Spleen (tissue), 13 donors: Measurements from ENCODE around the gene GOLGA8K. TPM values are rescaled to one million over a fixed set of nuclear protein-coding genes. Genes with fewer than 3 reads are reported as not detected.
A peak's percentile ranks its signal among the peaks of the same experiment; 100 is the strongest.
"Not testable (repeated sequence)": the region's sequence is repeated elsewhere in the genome, so short reads cannot be mapped to it uniquely, and the experiment has no call there.

Experiments
- DNase-seq: peaks from one replicate; pipeline ENCODE4 v3.0.0-alpha.2; 2020
- H3K27ac ChIP-seq, 8 donors: fragments of 200-600 bp; sonication (generic) in 7 of 8; 1 replicate in 4 of 8; 2 replicates in 4 of 8; pipeline versions ENCODE4 v1.5.0 to v1.8.0; 2016 to 2021; ENCODE audit warnings: inconsistent platforms in 4 of 8, mild to moderate bottlenecking in 4 of 8, moderate library complexity in 1 of 8
- H3K27me3 ChIP-seq, 7 donors: fragments of 200-600 bp; sonication (generic) in 6 of 7; replicated peaks in 1 of 7; 1 replicate in 4 of 7; 2 replicates in 3 of 7; pipeline versions ENCODE4 v1.5.0 to v1.8.0; 2016 to 2021; ENCODE audit warnings: inconsistent platforms in 3 of 7, mild to moderate bottlenecking in 1 of 7
- H3K36me3 ChIP-seq, 6 donors: fragments of 200-600 bp; sonication (generic) in 5 of 6; 1 replicate in 4 of 6; 2 replicates in 2 of 6; pipeline versions ENCODE4 v1.5.0 to v1.8.0; 2016 to 2021; ENCODE audit warnings: inconsistent platforms in 2 of 6
- H3K4me1 ChIP-seq, 6 donors: fragments of 200-600 bp; sonication (generic) in 5 of 6; 1 replicate in 3 of 6; 2 replicates in 3 of 6; pipeline versions ENCODE4 v1.5.0 to v1.8.0; 2016 to 2021; ENCODE audit warnings: inconsistent platforms in 3 of 6
- H3K4me3 ChIP-seq, 8 donors: fragments of 200-600 bp; sonication (generic) in 7 of 8; 1 replicate in 4 of 8; 2 replicates in 4 of 8; pipeline versions ENCODE4 v1.5.0 to v1.8.0; 2016 to 2021; ENCODE audit warnings: inconsistent platforms in 4 of 8, mild to moderate bottlenecking in 4 of 8, moderate library complexity in 2 of 8
- H3K9me3 ChIP-seq, 8 donors: fragments of 200-600 bp; sonication (generic) in 7 of 8; 1 replicate in 4 of 8; 2 replicates in 4 of 8; pipeline versions ENCODE4 v1.5.0 to v1.8.0; 2016 to 2021; ENCODE audit warnings: inconsistent platforms in 4 of 8
- WGBS, 5 donors: extraction: QIAGEN DNeasy Blood & Tissue Kit in 3 of 5; methylation state at CpG; one replicate each; pipeline versions ENCODE4 v1.1.5 to v1.1.7; 2013 to 2018; 5-methylcytosine and 5-hydroxymethylcytosine counted together
- intact Hi-C: fragments of 100-400 bp; cut with DNase I; formaldehyde crosslinking; loops from one replicate; pipeline ENCODE4 v1.15.0; 2023; ENCODE audit warnings: low total_unique reads
- long read RNA-seq, 2 donors: transcript quantifications; one replicate each; lab custom pipeline, GENCODE V29; 2026
- polyA plus RNA-seq, 3 donors: library from polyadenylated mRNA; stranded (reverse); fragments of 200-250 nt; gene quantifications; one replicate each; pipeline ENCODE4 v1.2.1, GENCODE V29; 2013
- total RNA-seq, 7 donors: library from RNA; depleted of rRNA in 3 of 7; stranded (reverse); fragments of >200 nt in 3 of 7; fragmentation: NEBNext Ultra II Directional in 4 of 7; extraction: Animal tissue kit (Norgen Biotek cat#: 25700) in 4 of 7; gene quantifications; one replicate each; pipeline versions ENCODE4 v1.1.0 to v1.2.1, GENCODE V29; 2016 to 2021
- TF ChIP-seq, protein P1 (sequence below), 11 experiments: fragments of 200-600 bp in 7 of 11; fragments of 450-650 bp in 4 of 11; sonication (generic) in 4 of 11; IDR thresholded peaks in 8 of 11; conservative IDR thresholded peaks in 3 of 11; 1 replicate in 7 of 11; 2 replicates in 4 of 11; pipeline versions ENCODE4 v1.4.0 to v1.8.0; 2016 to 2021; ENCODE audit warnings: antibody characterized with exemption in 11 of 11, inconsistent platforms in 4 of 11, mild to moderate bottlenecking in 1 of 11
- donor health status: healthy with polysubstance abuse.
- donor health status: DM: no; HTN: no; CAD: no; lungs with moderate emphysema.
- donor health status: DM: no; HTN: no; CAD: no.
- donor health status: Bipolar disorder and iron deficiency.
- donor health status: healthy.
- donor health status: DM: no; HTN: no; CAD: no.
- donor health status: DM: yes; HTN: yes; CAD: no.

GOLGA8K gene, protein sequence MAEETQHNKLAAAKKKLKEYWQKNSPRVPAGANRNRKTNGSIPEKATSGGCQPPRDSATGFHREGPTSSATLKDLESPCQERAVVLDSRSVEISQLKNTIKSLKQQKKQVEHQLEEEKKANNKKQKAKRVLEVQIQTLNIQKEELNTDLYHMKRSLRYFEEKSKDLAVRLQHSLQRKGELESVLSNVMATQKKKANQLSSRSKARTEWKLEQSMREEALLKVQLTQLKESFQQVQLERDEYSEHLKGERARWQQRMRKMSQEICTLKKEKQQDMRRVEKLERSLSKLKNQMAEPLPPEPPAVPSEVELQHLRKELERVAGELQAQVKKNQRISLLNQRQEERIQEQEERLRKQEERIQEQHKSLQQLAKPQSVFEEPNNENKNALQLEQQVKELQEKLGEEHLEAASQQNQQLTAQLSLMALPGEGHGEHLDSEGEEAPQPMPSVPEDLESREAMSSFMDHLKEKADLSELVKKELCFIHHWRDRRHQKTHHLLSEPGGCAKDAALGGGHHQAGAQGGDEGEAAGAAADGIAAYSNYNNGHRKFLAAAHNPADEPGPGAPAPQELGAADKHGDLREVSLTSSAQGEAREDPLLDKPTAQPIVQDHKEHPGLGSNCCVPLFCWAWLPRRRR
- total RNA-seq (1 to 10 TPM in 5 of 7 donors, under 1 TPM in 1, not detected in 1; 0.72 to 3.2 (median 1.6) TPM), polyA plus RNA-seq (under 1 TPM; 0.07 to 0.58 (median 0.08) TPM)
- long read RNA-seq, donor 1, result 0 reads
- long read RNA-seq, donor 2, result 0 reads

DNA sequence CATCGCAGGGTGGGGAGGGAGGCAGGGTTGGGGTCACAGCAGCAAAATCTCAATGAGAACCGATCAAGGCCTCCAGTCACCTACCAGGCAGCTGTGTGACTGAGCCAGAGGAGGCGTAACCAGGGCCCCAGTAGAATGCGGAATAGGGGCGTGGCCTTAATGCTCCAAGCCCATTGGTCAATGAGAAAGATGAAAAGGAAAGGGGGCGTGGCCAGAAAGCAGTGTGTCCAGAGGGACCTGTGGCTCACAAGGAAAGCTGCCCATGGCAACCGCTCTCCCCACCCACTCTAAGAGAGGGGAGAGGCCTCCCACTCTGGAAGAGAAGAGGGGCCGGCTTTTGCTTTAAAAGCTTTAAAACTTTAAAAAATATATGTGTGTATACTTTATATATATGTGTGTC is at the start of gene GOLGA8K:
TSS of gene GOLGA8K (minus strand) at position 101 of the 400 bp plus-strand sequence. CDS start at position 3, 98 bp downstream.
- H3K27me3 ChIP-seq, H3K36me3 ChIP-seq, H3K4me1 ChIP-seq, intact Hi-C loops, H3K9me3 ChIP-seq, H3K27ac ChIP-seq, H3K4me3 ChIP-seq, DNase-seq: not testable (repeated sequence)
- WGBS, 5 donors, result no CpG with 5 or more reads among the region's 8 CpGs

DNA sequence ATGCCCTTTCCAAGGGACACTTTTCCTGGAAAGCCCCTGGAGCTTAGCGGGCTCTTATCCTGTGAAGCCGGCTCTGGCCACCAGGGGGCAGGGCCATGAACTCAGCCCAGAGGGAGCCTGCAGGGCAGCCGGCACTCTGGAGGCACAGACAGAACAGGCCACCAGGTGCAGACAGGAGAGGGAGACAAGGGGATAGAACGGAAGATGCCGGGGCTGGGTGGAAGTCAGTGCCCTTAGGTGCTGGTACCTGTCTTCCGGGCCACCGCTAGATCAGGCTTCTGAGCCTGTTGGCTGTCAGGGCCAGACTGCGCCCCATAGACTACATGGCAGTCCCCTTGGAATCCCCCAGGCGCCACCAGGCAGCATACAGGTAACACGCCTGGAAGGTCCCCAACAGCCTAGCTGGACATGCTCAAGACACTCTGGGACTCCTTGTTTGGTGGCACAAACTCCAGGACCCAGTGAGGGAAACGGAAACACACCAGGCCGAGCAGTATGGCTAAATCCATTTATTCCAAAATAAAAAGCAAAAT is 37.4 kb upstream of the GOLGA8K start:
- H3K4me3 ChIP-seq, H3K27ac ChIP-seq, intact Hi-C loops, H3K36me3 ChIP-seq, H3K4me1 ChIP-seq, H3K27me3 ChIP-seq, H3K9me3 ChIP-seq: not testable (repeated sequence)
- WGBS, 5 donors, result 25 to 43% methylated on average over 3 to 5 of the region's 12 CpGs; no CpG with 5 or more reads in 3 of the 5 donors
- DNase-seq, result peak; percentile 23
- TF ChIP-seq, protein P1, sequence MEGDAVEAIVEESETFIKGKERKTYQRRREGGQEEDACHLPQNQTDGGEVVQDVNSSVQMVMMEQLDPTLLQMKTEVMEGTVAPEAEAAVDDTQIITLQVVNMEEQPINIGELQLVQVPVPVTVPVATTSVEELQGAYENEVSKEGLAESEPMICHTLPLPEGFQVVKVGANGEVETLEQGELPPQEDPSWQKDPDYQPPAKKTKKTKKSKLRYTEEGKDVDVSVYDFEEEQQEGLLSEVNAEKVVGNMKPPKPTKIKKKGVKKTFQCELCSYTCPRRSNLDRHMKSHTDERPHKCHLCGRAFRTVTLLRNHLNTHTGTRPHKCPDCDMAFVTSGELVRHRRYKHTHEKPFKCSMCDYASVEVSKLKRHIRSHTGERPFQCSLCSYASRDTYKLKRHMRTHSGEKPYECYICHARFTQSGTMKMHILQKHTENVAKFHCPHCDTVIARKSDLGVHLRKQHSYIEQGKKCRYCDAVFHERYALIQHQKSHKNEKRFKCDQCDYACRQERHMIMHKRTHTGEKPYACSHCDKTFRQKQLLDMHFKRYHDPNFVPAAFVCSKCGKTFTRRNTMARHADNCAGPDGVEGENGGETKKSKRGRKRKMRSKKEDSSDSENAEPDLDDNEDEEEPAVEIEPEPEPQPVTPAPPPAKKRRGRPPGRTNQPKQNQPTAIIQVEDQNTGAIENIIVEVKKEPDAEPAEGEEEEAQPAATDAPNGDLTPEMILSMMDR (IDR thresholded peaks at IDR 0.05 in 8 of 11, conservative IDR thresholded peaks at IDR 0.05 in 3 of 11), result peak in 3 of 11 experiments; percentile 10 to 39 (median 37)

DNA sequence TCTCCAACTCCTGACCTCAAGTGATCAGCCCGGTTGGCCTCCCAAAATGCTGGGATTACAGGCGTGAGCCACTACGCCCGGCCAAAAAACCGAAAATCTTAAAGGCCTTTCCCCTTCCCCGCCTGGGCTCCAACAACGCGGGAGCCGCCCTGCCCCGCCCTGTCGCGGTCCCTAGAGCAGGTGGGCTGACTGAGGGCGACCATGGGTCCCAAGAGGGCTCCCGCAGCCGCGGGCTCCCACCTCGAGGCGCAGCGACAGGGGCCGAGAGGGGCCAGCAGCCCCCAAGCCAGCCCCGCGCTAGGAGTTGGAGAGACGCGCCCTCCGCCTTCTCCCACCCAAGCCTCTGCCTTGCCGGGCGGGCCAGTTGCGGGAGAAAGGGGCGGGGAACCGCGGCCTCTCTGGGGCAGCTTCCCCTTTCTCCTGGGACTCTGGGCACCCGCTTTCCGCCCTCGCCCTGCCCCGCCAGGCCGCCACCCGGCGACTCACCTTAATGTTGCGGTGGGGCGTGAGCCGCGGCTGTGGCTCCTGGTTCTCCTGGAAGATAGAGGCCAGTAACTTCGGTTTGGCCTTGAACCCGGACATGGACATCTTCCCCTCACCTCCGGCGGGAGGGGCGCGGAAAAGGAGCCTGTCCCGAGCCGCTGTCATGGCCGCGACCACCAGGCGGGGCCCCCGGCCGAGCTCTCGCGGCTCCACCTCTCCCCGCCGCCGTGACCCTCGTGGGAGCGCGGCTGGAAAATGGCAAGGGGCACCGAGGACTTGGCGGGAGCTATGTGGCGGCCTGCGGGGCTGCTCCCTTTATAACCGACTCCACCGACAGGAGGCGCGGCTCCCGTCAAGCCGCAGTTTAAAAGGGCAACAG is 31.2 kb upstream of the GOLGA8K start:
- H3K27me3 ChIP-seq, H3K36me3 ChIP-seq, DNase-seq, H3K4me1 ChIP-seq, H3K4me3 ChIP-seq, H3K9me3 ChIP-seq, intact Hi-C loops, H3K27ac ChIP-seq: not testable (repeated sequence)
- WGBS, 5 donors, result no CpG with 5 or more reads among the region's 73 CpGs

DNA sequence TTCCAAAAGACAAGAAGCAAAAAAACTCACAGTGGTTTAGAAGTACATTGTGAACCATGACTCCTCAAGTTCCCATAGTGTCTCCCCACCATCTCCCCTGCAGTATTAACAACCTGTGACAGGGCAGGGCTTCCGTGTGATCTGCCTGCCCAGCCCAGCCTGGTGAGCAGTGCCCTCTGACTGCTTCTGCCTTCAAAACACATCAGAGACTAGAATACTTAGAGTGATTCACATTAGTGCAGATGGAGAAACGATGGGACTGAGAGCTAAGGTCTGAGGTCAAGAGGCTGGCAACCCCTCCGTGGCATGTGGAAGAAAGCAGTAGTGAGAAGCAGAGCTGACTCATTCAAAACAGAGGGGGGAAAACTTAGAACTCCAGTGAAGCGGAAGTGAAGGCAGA is 24.5 kb upstream of the GOLGA8K start:
- intact Hi-C loops, H3K36me3 ChIP-seq, H3K4me3 ChIP-seq, H3K9me3 ChIP-seq, H3K27me3 ChIP-seq, DNase-seq, H3K27ac ChIP-seq, H3K4me1 ChIP-seq: not testable (repeated sequence)
- WGBS, 5 donors, result 8 to 33% (median 22%) methylated on average over 1 of the region's 4 CpGs

DNA sequence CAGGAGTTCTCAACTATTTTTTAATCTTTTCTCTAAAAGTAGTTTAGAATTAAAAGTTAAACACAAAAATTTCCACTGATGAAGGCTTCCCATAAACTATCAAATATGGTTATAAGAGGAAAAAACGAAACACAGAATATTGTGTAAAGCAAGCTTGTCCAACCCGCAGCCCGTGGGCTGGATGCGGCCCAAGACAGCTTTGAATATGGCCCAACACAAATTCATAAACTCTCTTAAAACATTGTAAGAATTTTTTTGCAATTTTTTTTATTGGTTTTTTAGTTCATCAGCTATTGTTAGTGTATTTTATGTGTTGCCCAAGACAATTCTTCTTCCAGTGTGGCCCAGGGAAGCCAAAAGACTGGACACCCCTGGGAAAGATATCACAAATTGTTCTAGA is 23.4 kb upstream of the GOLGA8K start:
- H3K4me3 ChIP-seq, DNase-seq, intact Hi-C loops, H3K27ac ChIP-seq, H3K27me3 ChIP-seq, H3K4me1 ChIP-seq, H3K9me3 ChIP-seq, H3K36me3 ChIP-seq: not testable (repeated sequence)
- WGBS, 5 donors, result 84 to 97% (median 85%) methylated on average over 4 of the region's 4 CpGs

DNA sequence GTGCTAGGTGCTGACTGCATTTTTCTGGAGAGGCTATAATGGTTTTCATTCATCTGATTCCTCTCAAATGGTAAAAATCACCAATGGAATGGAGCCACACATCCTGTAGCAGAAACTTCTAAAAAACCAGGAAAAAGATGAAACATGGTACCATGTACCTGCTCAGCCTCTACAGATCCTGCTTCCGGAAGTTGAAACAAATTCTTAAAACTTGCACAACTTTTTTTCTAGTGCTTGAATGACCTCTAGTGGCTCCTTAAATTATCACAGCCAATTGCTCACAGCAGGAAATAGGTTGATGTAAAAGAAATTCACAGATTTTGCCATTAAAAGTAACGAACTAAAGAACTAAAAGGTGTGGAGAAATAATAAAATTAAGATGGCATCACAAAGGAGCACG is 4.8 kb upstream of the GOLGA8K start:
- 0 to 6% (median 2%) methylated on average over 2 to 3 of the region's 3 CpGs for WGBS, 5 donors
- H3K27ac ChIP-seq, H3K4me1 ChIP-seq, H3K36me3 ChIP-seq, DNase-seq, H3K27me3 ChIP-seq, H3K4me3 ChIP-seq, intact Hi-C loops, H3K9me3 ChIP-seq: not testable (repeated sequence)
- TF ChIP-seq, protein P1 (IDR thresholded peaks at IDR 0.05 in 8 of 11, conservative IDR thresholded peaks at IDR 0.05 in 3 of 11), result peak in 4 of 11 experiments; percentile 24 to 50 (median 38)

DNA sequence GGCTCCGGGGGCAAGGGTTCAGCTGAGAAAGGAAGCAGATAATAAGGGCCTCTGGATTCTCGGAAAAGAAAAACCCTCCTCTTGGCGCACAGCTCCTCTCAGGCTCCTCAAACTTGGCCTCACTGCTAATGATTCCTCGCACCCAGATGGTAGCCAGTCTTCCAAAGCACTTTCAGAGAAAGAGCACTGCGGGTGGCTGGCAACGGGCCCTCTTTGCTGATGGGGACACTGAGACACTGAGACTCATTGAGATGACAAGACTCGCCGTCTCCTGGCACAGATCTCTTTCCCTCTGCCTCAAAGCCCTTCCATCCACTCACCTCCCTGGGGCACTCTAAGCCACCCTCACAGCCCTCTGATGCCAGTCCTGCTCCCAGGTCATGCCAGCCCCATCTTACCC is 6.6 kb downstream of the GOLGA8K start:
- H3K36me3 ChIP-seq, intact Hi-C loops, H3K4me3 ChIP-seq, H3K27ac ChIP-seq, H3K9me3 ChIP-seq, H3K4me1 ChIP-seq, H3K27me3 ChIP-seq: not testable (repeated sequence)
- 92 to 100% (median 96%) methylated on average over 2 to 3 of the region's 8 CpGs; no CpG with 5 or more reads in 2 of the 5 donors for WGBS, 5 donors
- DNase-seq, result peak; percentile 33

DNA sequence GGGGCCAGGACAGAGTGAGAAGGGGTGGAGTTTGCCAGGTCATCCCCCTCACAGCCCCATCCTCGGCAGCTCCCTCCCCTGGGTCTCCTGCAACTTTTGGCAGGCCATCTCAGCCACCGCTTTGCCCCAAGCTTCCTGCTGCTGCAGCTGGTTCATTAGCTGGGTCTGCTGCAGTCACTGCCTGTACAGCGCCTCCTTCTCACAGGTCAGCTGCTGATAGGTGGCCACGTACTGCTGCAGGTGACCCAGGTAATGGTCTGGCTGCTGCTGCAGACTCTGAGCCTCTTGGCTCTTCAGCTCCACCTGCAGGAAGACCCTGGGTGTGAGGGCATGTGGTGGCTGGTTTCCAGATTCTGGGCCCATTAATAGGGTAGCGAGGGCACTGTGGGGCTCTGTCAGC is 8.3 kb downstream of the GOLGA8K start:
- H3K4me1 ChIP-seq, H3K9me3 ChIP-seq, DNase-seq, H3K27ac ChIP-seq, intact Hi-C loops, H3K4me3 ChIP-seq, H3K36me3 ChIP-seq, H3K27me3 ChIP-seq: not testable (repeated sequence)
- WGBS, 5 donors, result 69 to 82% (median 69%) methylated on average over 2 of the region's 5 CpGs; no CpG with 5 or more reads in 2 of the 5 donors
